ENCODE data around the gene ZNF384. TPM values are rescaled to one million over a fixed set of nuclear protein-coding genes. Genes with fewer than 3 reads are reported as not detected.

ZNF384 gene
- total RNA-seq, 1 experiment from 2014 or later, result 63.8 TPM

- TF ChIP-seq PRDM15 (CRISPR knock-in tag; IDR thresholded peaks at IDR 0.05) (no peak), E2F1 (CRISPR knock-in tag; IDR thresholded peaks at IDR 0.05) (no peak), CREB1 (CRISPR knock-in tag; IDR thresholded peaks at IDR 0.05) (no peak), FOXP4 (CRISPR knock-in tag; IDR thresholded peaks at IDR 0.05) (no peak), SMAD4 (CRISPR knock-in tag; IDR thresholded peaks at IDR 0.05) (no peak), ZNF317 (CRISPR knock-in tag; IDR thresholded peaks at IDR 0.05; ENCODE audit: borderline replicate concordance, low read depth) (no peak), PREB (CRISPR knock-in tag; IDR thresholded peaks at IDR 0.05; ENCODE audit: borderline replicate concordance) (no peak), ATF2 (CRISPR knock-in tag; IDR thresholded peaks at IDR 0.05; ENCODE audit: borderline replicate concordance, low read depth) (no peak)
Measured at GRCh38 chr12:6666211-6666610, 23.0 kb downstream of the ZNF384 start (continued).

GRCh38 chr12:6664902-6665301 is 24.3 kb downstream of the ZNF384 start:
- no peak overlapping the region for H3K4me3 Mint-ChIP-seq
- peaks cover 22% of the 10 kb centered on the region for H3K36me3 Mint-ChIP-seq
- no peak for TF ChIP-seq HMGXB4 (CRISPR knock-in tag; IDR thresholded peaks at IDR 0.05)
- TF ChIP-seq GTF2I (CRISPR knock-in tag; conservative IDR thresholded peaks at IDR 0.05), result no peak
- TF ChIP-seq ZNF281 (CRISPR knock-in tag; IDR thresholded peaks at IDR 0.05), result no peak
- TF ChIP-seq GABPB1 (CRISPR knock-in tag; IDR thresholded peaks at IDR 0.05), result no peak
- TF ChIP-seq SP1 (CRISPR knock-in tag; conservative IDR thresholded peaks at IDR 0.05), result no peak
- TF ChIP-seq IRF2 (CRISPR knock-in tag; IDR thresholded peaks at IDR 0.05; ENCODE audit: borderline replicate concordance, low read depth), result no peak
- TF ChIP-seq ZNF423 (CRISPR knock-in tag; IDR thresholded peaks at IDR 0.05), result no peak
- no peak for TF ChIP-seq ZMAT4 (CRISPR knock-in tag; IDR thresholded peaks at IDR 0.05)
- no peak for TF ChIP-seq NFYB (CRISPR knock-in tag; conservative IDR thresholded peaks at IDR 0.05; ENCODE audit: low read depth)
- TF ChIP-seq ZNF263 (CRISPR knock-in tag; IDR thresholded peaks at IDR 0.05; ENCODE audit: low read depth), result no peak
- no peak for ATAC-seq
- no peak for DNase-seq (ENCODE audit: low spot score)
- ChIA-PET POLR2A (no interaction called here), CTCF (interaction anchor here (0.6 to 1.8 kb wide), 6 partner anchors 20 to 217 kb away, joined by 3 to 9 read pairs (median 4); partner anchors contain the start of gene ZNF384)
- peaks cover 6% of the 10 kb centered on the region for H3K4me1 Mint-ChIP-seq
- no peaks in the 10 kb centered on the region; the same call in 1 of the 2 replicates for H3K27me3 Mint-ChIP-seq (ENCODE audit: low read depth)
- H3K27ac Mint-ChIP-seq, result no peak overlapping the region
- H3K9me3 Mint-ChIP-seq, result no peaks in the 10 kb centered on the region
